Measurements from ENCODE around the gene KCNMA1. TPM values are rescaled to one million over a fixed set of nuclear protein-coding genes. Genes with fewer than 3 reads are reported as not detected.
A peak's percentile ranks its signal among the peaks of the same experiment; 100 is the strongest.

KCNMA1 gene
- total RNA-seq, 1 experiment from 2014 or later = 0.45 TPM

DNA sequence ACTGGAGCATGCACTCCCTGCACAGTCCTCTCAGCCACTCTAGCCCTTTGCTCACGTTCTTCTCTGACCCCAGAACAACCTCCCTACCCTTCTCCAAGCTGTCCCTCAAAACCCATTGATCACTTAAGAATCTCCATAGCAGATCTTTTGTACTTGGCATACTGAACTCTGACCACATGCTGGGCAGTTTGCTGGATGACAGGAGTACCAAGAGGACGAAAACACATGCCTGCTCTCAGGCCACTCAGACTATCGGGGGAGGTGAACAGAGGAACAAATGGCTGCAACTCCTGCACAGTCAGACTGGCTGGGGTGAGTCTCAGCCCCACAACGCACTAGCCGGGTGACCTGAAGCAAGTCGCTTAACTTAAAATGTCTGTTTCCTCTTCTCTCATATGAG is 52.7 kb downstream of the KCNMA1 start:
- H3K27me3 Mint-ChIP-seq (ENCODE audit: unreplicated experiment) = peaks cover 5% of the 10 kb centered on the region
- BruUV-seq (replicated peaks) = no TSS peak
- DNase-seq = no peak
- H3K9me3 Mint-ChIP-seq (ENCODE audit: low read depth, unreplicated experiment) = no peaks in the 10 kb centered on the region
- TF ChIP-seq, protein P1, sequence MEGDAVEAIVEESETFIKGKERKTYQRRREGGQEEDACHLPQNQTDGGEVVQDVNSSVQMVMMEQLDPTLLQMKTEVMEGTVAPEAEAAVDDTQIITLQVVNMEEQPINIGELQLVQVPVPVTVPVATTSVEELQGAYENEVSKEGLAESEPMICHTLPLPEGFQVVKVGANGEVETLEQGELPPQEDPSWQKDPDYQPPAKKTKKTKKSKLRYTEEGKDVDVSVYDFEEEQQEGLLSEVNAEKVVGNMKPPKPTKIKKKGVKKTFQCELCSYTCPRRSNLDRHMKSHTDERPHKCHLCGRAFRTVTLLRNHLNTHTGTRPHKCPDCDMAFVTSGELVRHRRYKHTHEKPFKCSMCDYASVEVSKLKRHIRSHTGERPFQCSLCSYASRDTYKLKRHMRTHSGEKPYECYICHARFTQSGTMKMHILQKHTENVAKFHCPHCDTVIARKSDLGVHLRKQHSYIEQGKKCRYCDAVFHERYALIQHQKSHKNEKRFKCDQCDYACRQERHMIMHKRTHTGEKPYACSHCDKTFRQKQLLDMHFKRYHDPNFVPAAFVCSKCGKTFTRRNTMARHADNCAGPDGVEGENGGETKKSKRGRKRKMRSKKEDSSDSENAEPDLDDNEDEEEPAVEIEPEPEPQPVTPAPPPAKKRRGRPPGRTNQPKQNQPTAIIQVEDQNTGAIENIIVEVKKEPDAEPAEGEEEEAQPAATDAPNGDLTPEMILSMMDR (IDR thresholded peaks at IDR 0.05; ENCODE audit: unreplicated experiment) = no peak
- no peaks in the 10 kb centered on the region for H3K36me3 Mint-ChIP-seq (ENCODE audit: insufficient read depth, unreplicated experiment)
- H3K4me3 Mint-ChIP-seq (ENCODE audit: low read depth, unreplicated experiment) = no peak overlapping the region
- H3K4me1 Mint-ChIP-seq (ENCODE audit: low read depth, unreplicated experiment) = peaks cover 14% of the 10 kb centered on the region
- CTCF ChIA-PET = no interaction called here
- intact Hi-C loops (cut with micrococcal nuclease; ENCODE audit: unreplicated experiment) = no loop called here
- H3K27ac Mint-ChIP-seq (ENCODE audit: unreplicated experiment) = no peak overlapping the region

DNA sequence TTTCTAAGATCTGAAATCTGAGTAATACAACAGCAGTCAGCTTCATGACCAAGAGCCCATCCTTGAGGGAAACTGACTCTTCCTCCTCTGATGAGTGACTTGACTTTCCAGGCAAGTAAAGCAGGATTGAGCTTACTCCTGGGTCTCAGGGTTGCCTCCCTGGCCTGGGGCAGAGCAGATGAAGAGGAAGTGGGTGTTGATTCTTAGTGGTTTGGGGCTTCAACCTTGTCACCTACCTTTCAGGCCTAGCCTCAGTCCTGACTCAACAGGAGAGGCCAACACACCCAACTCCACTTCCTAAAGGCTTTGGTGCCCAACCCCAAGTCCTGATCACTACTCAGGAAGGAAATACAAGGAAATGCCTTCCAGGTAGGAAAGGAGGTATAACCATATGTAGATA is 54.1 kb downstream of the KCNMA1 start:
- Mint-ChIP-seq H3K27me3 (ENCODE audit: unreplicated experiment) (peaks cover 13% of the 10 kb centered on the region), H3K36me3 (ENCODE audit: insufficient read depth, unreplicated experiment) (no peaks in the 10 kb centered on the region), H3K27ac (ENCODE audit: unreplicated experiment) (no peak overlapping the region), H3K9me3 (ENCODE audit: low read depth, unreplicated experiment) (no peaks in the 10 kb centered on the region), H3K4me1 (ENCODE audit: low read depth, unreplicated experiment) (peaks cover 14% of the 10 kb centered on the region), H3K4me3 (ENCODE audit: low read depth, unreplicated experiment) (no peak overlapping the region)
- TF ChIP-seq, protein P1 (IDR thresholded peaks at IDR 0.05; ENCODE audit: unreplicated experiment) = no peak
- intact Hi-C loops (cut with micrococcal nuclease; ENCODE audit: unreplicated experiment) = no loop called here
- CTCF ChIA-PET = interaction anchor here (1.4 kb wide), 1 partner anchor 155 kb away, joined by 3 read pairs; no protein-coding TSS in a partner anchor
- DNase-seq = no peak
- no TSS peak for BruUV-seq (replicated peaks)

- H3K27me3 Mint-ChIP-seq (ENCODE audit: unreplicated experiment) = peaks cover 14% of the 10 kb centered on the region
- H3K9me3 Mint-ChIP-seq (ENCODE audit: low read depth, unreplicated experiment) = no peaks in the 10 kb centered on the region
- BruUV-seq (replicated peaks) = no TSS peak
- H3K4me1 Mint-ChIP-seq (ENCODE audit: low read depth, unreplicated experiment) = peaks cover 14% of the 10 kb centered on the region
- TF ChIP-seq, protein P1 (IDR thresholded peaks at IDR 0.05; ENCODE audit: unreplicated experiment) = no peak
- H3K36me3 Mint-ChIP-seq (ENCODE audit: insufficient read depth, unreplicated experiment) = no peaks in the 10 kb centered on the region
- CTCF ChIA-PET = interaction anchor here (0.6 to 1.4 kb wide), 2 partner anchors 9 to 154 kb away, joined by 3 to 4 read pairs; no protein-coding TSS in a partner anchor
- intact Hi-C loops (cut with micrococcal nuclease; ENCODE audit: unreplicated experiment) = no loop called here
- H3K4me3 Mint-ChIP-seq (ENCODE audit: low read depth, unreplicated experiment) = no peak overlapping the region
- H3K27ac Mint-ChIP-seq (ENCODE audit: unreplicated experiment) = no peak overlapping the region
- DNase-seq = peak; percentile 73
These were observed 54.9 kb downstream of the KCNMA1 start for GRCh38 chr10:77582710-77583115.

DNA sequence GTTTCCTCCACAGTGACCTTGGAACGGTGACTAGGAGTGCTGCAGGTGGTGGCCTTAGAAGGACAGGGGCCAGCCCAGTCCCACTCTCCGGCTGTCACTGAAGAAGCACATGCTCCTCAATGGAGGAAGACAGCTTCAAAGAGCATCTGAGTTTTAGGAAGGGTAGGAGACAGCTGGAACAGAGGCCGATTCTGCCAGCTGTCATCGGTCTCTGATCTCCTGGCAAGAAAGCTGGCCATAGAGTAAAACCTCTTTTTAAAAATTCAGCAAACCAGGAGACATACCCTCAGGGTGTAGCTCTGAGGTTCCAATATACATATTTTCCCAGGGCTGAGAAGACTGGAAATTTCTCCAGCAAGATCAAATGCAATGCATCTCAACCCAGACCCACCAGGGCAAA is 55.9 kb downstream of the KCNMA1 start:
- Mint-ChIP-seq H3K4me1 (ENCODE audit: low read depth, unreplicated experiment) (peaks cover 14% of the 10 kb centered on the region), H3K9me3 (ENCODE audit: low read depth, unreplicated experiment) (no peaks in the 10 kb centered on the region), H3K36me3 (ENCODE audit: insufficient read depth, unreplicated experiment) (no peaks in the 10 kb centered on the region), H3K27ac (ENCODE audit: unreplicated experiment) (no peak overlapping the region), H3K4me3 (ENCODE audit: low read depth, unreplicated experiment) (no peak overlapping the region), H3K27me3 (ENCODE audit: unreplicated experiment) (peaks cover 24% of the 10 kb centered on the region)
- no peak for DNase-seq
- BruUV-seq (replicated peaks) = no TSS peak
- intact Hi-C loops (cut with micrococcal nuclease; ENCODE audit: unreplicated experiment) = no loop called here
- CTCF ChIA-PET = no interaction called here
- TF ChIP-seq, protein P1 (IDR thresholded peaks at IDR 0.05; ENCODE audit: unreplicated experiment) = no peak
